Endothelial cell (in vitro differentiated cells): ENCODE data around the gene ACTR1A. TPM values are rescaled to one million over a fixed set of nuclear protein-coding genes. Genes with fewer than 3 reads are reported as not detected.

Experiments
- DNase-seq: peaks from one replicate; pipeline ENCODE4 v3.0.0; 2021; ENCODE audit warnings: low spot score
- H3K27ac Mint-ChIP-seq: one replicate; pipeline ENCODE4 v1.8.0; 2021; ENCODE audit warnings: mixed read lengths, inconsistent platforms; ENCODE audit not compliant: unreplicated experiment
- H3K27me3 Mint-ChIP-seq: one replicate; pipeline ENCODE4 v1.8.0; 2021; ENCODE audit warnings: mild to moderate bottlenecking, moderate library complexity, mixed read lengths, inconsistent platforms; ENCODE audit not compliant: unreplicated experiment
- H3K36me3 Mint-ChIP-seq: one replicate; pipeline ENCODE4 v1.8.0; 2021; ENCODE audit warnings: mild to moderate bottlenecking, low read depth, mixed read lengths, inconsistent platforms; ENCODE audit not compliant: unreplicated experiment
- H3K4me1 Mint-ChIP-seq: one replicate; pipeline ENCODE4 v1.8.0; 2021; ENCODE audit warnings: mild to moderate bottlenecking, mixed read lengths, inconsistent platforms; ENCODE audit not compliant: unreplicated experiment
- H3K4me3 Mint-ChIP-seq: one replicate; pipeline ENCODE4 v1.8.0; 2021; ENCODE audit warnings: mild to moderate bottlenecking, mixed read lengths, inconsistent platforms; ENCODE audit not compliant: unreplicated experiment
- H3K9me3 Mint-ChIP-seq: one replicate; pipeline ENCODE4 v1.8.0; 2021; ENCODE audit warnings: mixed read lengths, inconsistent platforms; ENCODE audit not compliant: unreplicated experiment
- CTCF ChIP-seq: fragments of 200-600 bp; sonication (generic); IDR thresholded peaks from one replicate; pipeline ENCODE4 v1.5.0; 2021; ENCODE audit warnings: antibody characterized with exemption; ENCODE audit not compliant: unreplicated experiment
- total RNA-seq: library from RNA; stranded (reverse); fragmentation: NEBNext Ultra II Directional; extraction: Animal tissue kit (Norgen Biotek cat#: 25700); gene quantifications from one replicate; pipeline ENCODE4 v1.2.1, GENCODE V29; 2021; ENCODE audit not compliant: unreplicated experiment

The ACTR1A gene
- total RNA-seq, 1 donor from 2014 or later, result 147 TPM

GRCh38 chr10:102467971-102468438 is 34.5 kb downstream of the ACTR1A start:
- H3K27me3 Mint-ChIP-seq, result peaks cover 2% of the 10 kb centered on the region
- no peak for TF ChIP-seq CTCF
- no peaks in the 10 kb centered on the region for H3K9me3 Mint-ChIP-seq
- H3K27ac Mint-ChIP-seq, result no peak overlapping the region
- H3K4me1 Mint-ChIP-seq, result peaks cover 6% of the 10 kb centered on the region
- DNase-seq, result no peak
- peaks cover 5% of the 10 kb centered on the region for H3K36me3 Mint-ChIP-seq
- H3K4me3 Mint-ChIP-seq, result no peak overlapping the region

- TF ChIP-seq CTCF, result no peak
- Mint-ChIP-seq H3K4me3 (no peak overlapping the region), H3K4me1 (peaks cover 12% of the 10 kb centered on the region), H3K9me3 (no peaks in the 10 kb centered on the region), H3K27me3 (peaks cover 4% of the 10 kb centered on the region), H3K36me3 (peaks cover 9% of the 10 kb centered on the region), H3K27ac (no peak overlapping the region)
- DNase-seq, result no peak
Observed at GRCh38 chr10:102467318-102467717, 35.2 kb downstream of the ACTR1A start.

GRCh38 chr10:102465466-102465865 is 37.0 kb downstream of the ACTR1A start:
- H3K27ac Mint-ChIP-seq, result no peak overlapping the region

GRCh38 chr10:102463983-102464382 is 38.5 kb downstream of the ACTR1A start:
- TF ChIP-seq CTCF, result no peak
- no peak for DNase-seq
- peaks cover 5% of the 10 kb centered on the region for H3K36me3 Mint-ChIP-seq
- H3K27ac Mint-ChIP-seq, result no peak overlapping the region
- no peaks in the 10 kb centered on the region for H3K9me3 Mint-ChIP-seq
- peaks cover 27% of the 10 kb centered on the region for H3K4me1 Mint-ChIP-seq
- H3K4me3 Mint-ChIP-seq, result no peak overlapping the region
- H3K27me3 Mint-ChIP-seq, result peaks cover 7% of the 10 kb centered on the region

More at GRCh38 chr10:102465466-102465865, 37.0 kb downstream of the ACTR1A start:
- Mint-ChIP-seq H3K27me3 (peaks cover 7% of the 10 kb centered on the region), H3K4me3 (no peak overlapping the region), H3K4me1 (peaks cover 27% of the 10 kb centered on the region), H3K36me3 (peaks cover 9% of the 10 kb centered on the region), H3K9me3 (no peaks in the 10 kb centered on the region)
- DNase-seq, result no peak
- no peak for TF ChIP-seq CTCF

GRCh38 chr10:102462512-102463054 is 39.9 kb downstream of the ACTR1A start:
- no peak overlapping the region for H3K27ac Mint-ChIP-seq
- H3K27me3 Mint-ChIP-seq, result peaks cover 7% of the 10 kb centered on the region
- TF ChIP-seq CTCF, result no peak
- H3K36me3 Mint-ChIP-seq, result peaks cover 4% of the 10 kb centered on the region
- no peaks in the 10 kb centered on the region for H3K9me3 Mint-ChIP-seq
- DNase-seq, result no peak
- peak overlapping the region; percentile 88 for H3K4me3 Mint-ChIP-seq
- peaks cover 27% of the 10 kb centered on the region for H3K4me1 Mint-ChIP-seq
